Esophagus squamous epithelium (tissue), 5 donors: ENCODE results near the gene AKR1A1. TPM values are rescaled to one million over a fixed set of nuclear protein-coding genes. Genes with fewer than 3 reads are reported as not detected.

Source experiments
- DNase-seq: peaks from one replicate; lab custom pipeline; 2025; lab: John Stamatoyannopoulos, UW
- H3K27ac ChIP-seq, 4 donors: fragments of 200-600 bp; sonication (generic); one replicate each; pipeline ENCODE4 v1.5.1; 2016 to 2019; ENCODE audit warnings: mild to moderate bottlenecking in 1 of 4
- H3K27me3 ChIP-seq, 4 donors: fragments of 200-600 bp; sonication (generic); 1 replicate in 3 of 4; 2 replicates in 1 of 4; pipeline versions ENCODE4 v1.5.1 to v1.6.0; 2017 to 2021; ENCODE audit warnings: antibody characterized with exemption in 1 of 4
- H3K36me3 ChIP-seq, 3 donors: fragments of 200-600 bp; sonication (generic); one replicate each; pipeline ENCODE4 v1.5.1; 2016 to 2019
- H3K4me1 ChIP-seq, 3 donors: fragments of 200-600 bp; sonication (generic); one replicate each; pipeline ENCODE4 v1.5.1; 2017 to 2019
- H3K4me3 ChIP-seq, 4 donors: fragments of 200-600 bp; sonication (generic); 1 replicate in 3 of 4; 2 replicates in 1 of 4; pipeline ENCODE4 v1.5.1; 2016 to 2019; ENCODE audit warnings: mild to moderate bottlenecking in 2 of 4, moderate library complexity in 1 of 4
- H3K9me3 ChIP-seq, 3 donors: fragments of 200-600 bp; sonication (generic); one replicate each; pipeline ENCODE4 v1.5.1; 2016 to 2019
- CTCF ChIP-seq, 6 experiments: fragments of 450-650 bp in 4 of 6; fragments of 200-600 bp in 2 of 6; sonication (generic) in 2 of 6; IDR thresholded peaks; one replicate each; pipeline ENCODE4 v1.5.1; 2016 to 2019; ENCODE audit warnings: antibody characterized with exemption in 6 of 6, mild to moderate bottlenecking in 4 of 6, moderate library complexity in 4 of 6
- POLR2A ChIP-seq, 4 donors: fragments of 450-650 bp; IDR thresholded peaks; one replicate each; pipeline ENCODE4 v1.6.1; 2017; ENCODE audit warnings: antibody characterized with exemption in 4 of 4, mild to moderate bottlenecking in 4 of 4, moderate library complexity in 3 of 4
- WGBS, 2 donors: methylation state at CpG; one replicate each; pipeline ENCODE4 v1.1.5; 2018; 5-methylcytosine and 5-hydroxymethylcytosine counted together
- intact Hi-C: fragments of 100-400 bp; cut with DNase I; formaldehyde crosslinking; loops from one replicate; pipeline ENCODE4 v1.15.0; 2022
- total RNA-seq, 4 donors: library from RNA; depleted of rRNA; stranded (reverse); fragments of >200 nt; gene quantifications; one replicate each; pipeline ENCODE4 v1.1.0, GENCODE V29; 2016
- donor health status: DM: yes; HTN: yes; CAD: no.

Gene AKR1A1
- total RNA-seq, 4 donors from 2014 or later: 122 to 164 (median 146) TPM

GRCh38 chr1:45566722-45567121 lies 16.1 kb downstream of the AKR1A1 start:
- intact Hi-C loops: loop anchor here (5.0 to 10.0 kb wide), 2 partner anchors 59 to 222 kb away; partner anchors contain the start of genes MUTYH and TOE1
- 20 to 40% methylated on average over 1 of the region's 5 CpGs for WGBS, 2 donors
- Histone ChIP-seq H3K9me3 (no peaks in the 10 kb centered on the region), H3K36me3 (peaks cover 13 to 98% (median 35%) of the 10 kb centered on the region in 3 donors), H3K4me1 (peaks cover 3 to 44% (median 10%) of the 10 kb centered on the region in 3 donors), H3K27ac (peak overlapping the region in 3 of 4 donors; percentile 43 to 51 (median 50)), H3K27me3 (no peaks in the 10 kb centered on the region), H3K4me3 (no peak overlapping the region)
- TF ChIP-seq POLR2A (IDR thresholded peaks at IDR 0.05) (no peak), CTCF (IDR thresholded peaks at IDR 0.05) (no peak)
- no peak for DNase-seq

GRCh38 chr1:45567911-45568310 lies 17.3 kb downstream of the AKR1A1 start:
- no peak overlapping the region for H3K4me3 ChIP-seq
- H3K27ac ChIP-seq: peak overlapping the region in 2 of 4 donors; percentile 50 to 60
- intact Hi-C loops: loop anchor here (5.0 to 10.0 kb wide), 2 partner anchors 61 to 223 kb away; partner anchors contain the start of genes MUTYH and TOE1
- TF ChIP-seq POLR2A (IDR thresholded peaks at IDR 0.05) (no peak), CTCF (IDR thresholded peaks at IDR 0.05) (no peak)
- no peaks in the 10 kb centered on the region for H3K27me3 ChIP-seq
- H3K9me3 ChIP-seq: no peaks in the 10 kb centered on the region
- peaks cover 3 to 44% (median 10%) of the 10 kb centered on the region in 3 donors for H3K4me1 ChIP-seq
- WGBS, 2 donors: 69 to 85% methylated on average over 7 of the region's 7 CpGs
- peaks cover 13 to 86% (median 24%) of the 10 kb centered on the region in 3 donors for H3K36me3 ChIP-seq
- no peak for DNase-seq

- no peaks in the 10 kb centered on the region for H3K27me3 ChIP-seq
- TF ChIP-seq POLR2A (IDR thresholded peaks at IDR 0.05) (no peak), CTCF (IDR thresholded peaks at IDR 0.05) (no peak)
- DNase-seq: no peak
- H3K27ac ChIP-seq: peak overlapping the region in 2 of 4 donors; percentile 50 to 60
- peaks cover 3 to 44% (median 10%) of the 10 kb centered on the region in 3 donors for H3K4me1 ChIP-seq
- intact Hi-C loops: loop anchor here (5.0 to 10.0 kb wide), 2 partner anchors 61 to 224 kb away; partner anchors contain the start of genes MUTYH and TOE1
- WGBS, 2 donors: 25% methylated on average over 1 of the region's 4 CpGs; no CpG with 5 or more reads in 1 of the 2 donors
- H3K4me3 ChIP-seq: no peak overlapping the region
- no peaks in the 10 kb centered on the region for H3K9me3 ChIP-seq
- peaks cover 13 to 81% (median 19%) of the 10 kb centered on the region in 3 donors for H3K36me3 ChIP-seq
Measured at GRCh38 chr1:45568421-45568820, 17.8 kb downstream of the AKR1A1 start.

GRCh38 chr1:45569571-45569961 lies 18.9 kb downstream of the AKR1A1 start:
- no peak for DNase-seq
- no peaks in the 10 kb centered on the region for H3K27me3 ChIP-seq
- no peak overlapping the region for H3K4me3 ChIP-seq
- H3K36me3 ChIP-seq: peaks cover 11 to 69% (median 13%) of the 10 kb centered on the region in 3 donors
- H3K4me1 ChIP-seq: peaks cover 3 to 44% (median 10%) of the 10 kb centered on the region in 3 donors
- peak overlapping the region in 3 of 4 donors; percentile 40 to 60 (median 50) for H3K27ac ChIP-seq
- WGBS, 2 donors: 32 to 50% methylated on average over 4 of the region's 4 CpGs
- intact Hi-C loops: loop anchor here (5.0 to 10.0 kb wide), 2 partner anchors 62 to 225 kb away; partner anchors contain the start of genes MUTYH and TOE1
- TF ChIP-seq POLR2A (IDR thresholded peaks at IDR 0.05) (no peak), CTCF (IDR thresholded peaks at IDR 0.05) (no peak)
- no peaks in the 10 kb centered on the region for H3K9me3 ChIP-seq

GRCh38 chr1:45569962-45570581 lies 19.4 kb downstream of the AKR1A1 start:
- Histone ChIP-seq H3K27ac (peak overlapping the region in 3 of 4 donors; percentile 40 to 60 (median 50)), H3K27me3 (no peaks in the 10 kb centered on the region), H3K4me1 (peaks cover 3 to 44% (median 10%) of the 10 kb centered on the region in 3 donors), H3K4me3 (no peak overlapping the region), H3K36me3 (peaks cover 11 to 64% (median 13%) of the 10 kb centered on the region in 3 donors), H3K9me3 (no peaks in the 10 kb centered on the region)
- no peak for DNase-seq
- 5 to 16% methylated on average over 4 to 7 of the region's 8 CpGs for WGBS, 2 donors
- TF ChIP-seq POLR2A (IDR thresholded peaks at IDR 0.05): no peak
- TF ChIP-seq CTCF (IDR thresholded peaks at IDR 0.05): peak; percentile 93 to 99 (median 98)
- intact Hi-C loops: loop anchor here (5.0 to 10.0 kb wide), 2 partner anchors 63 to 225 kb away; partner anchors contain the start of genes MUTYH and TOE1
